Measurements from ENCODE around the gene WNT4. TPM values are rescaled to one million over a fixed set of nuclear protein-coding genes. Genes with fewer than 3 reads are reported as not detected.
A peak's percentile ranks its signal among the peaks of the same experiment; 100 is the strongest.

WNT4 gene
- total RNA-seq: 1 to 10 TPM in 1 of 4 donors, under 1 TPM in 2, not detected in 1; 0.28 to 1.6 (median 0.60) TPM

- TF ChIP-seq, protein P1, sequence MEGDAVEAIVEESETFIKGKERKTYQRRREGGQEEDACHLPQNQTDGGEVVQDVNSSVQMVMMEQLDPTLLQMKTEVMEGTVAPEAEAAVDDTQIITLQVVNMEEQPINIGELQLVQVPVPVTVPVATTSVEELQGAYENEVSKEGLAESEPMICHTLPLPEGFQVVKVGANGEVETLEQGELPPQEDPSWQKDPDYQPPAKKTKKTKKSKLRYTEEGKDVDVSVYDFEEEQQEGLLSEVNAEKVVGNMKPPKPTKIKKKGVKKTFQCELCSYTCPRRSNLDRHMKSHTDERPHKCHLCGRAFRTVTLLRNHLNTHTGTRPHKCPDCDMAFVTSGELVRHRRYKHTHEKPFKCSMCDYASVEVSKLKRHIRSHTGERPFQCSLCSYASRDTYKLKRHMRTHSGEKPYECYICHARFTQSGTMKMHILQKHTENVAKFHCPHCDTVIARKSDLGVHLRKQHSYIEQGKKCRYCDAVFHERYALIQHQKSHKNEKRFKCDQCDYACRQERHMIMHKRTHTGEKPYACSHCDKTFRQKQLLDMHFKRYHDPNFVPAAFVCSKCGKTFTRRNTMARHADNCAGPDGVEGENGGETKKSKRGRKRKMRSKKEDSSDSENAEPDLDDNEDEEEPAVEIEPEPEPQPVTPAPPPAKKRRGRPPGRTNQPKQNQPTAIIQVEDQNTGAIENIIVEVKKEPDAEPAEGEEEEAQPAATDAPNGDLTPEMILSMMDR (IDR thresholded peaks at IDR 0.05): no peak
- DNase-seq (ENCODE audit: low spot score) (no peak), ATAC-seq (ENCODE audit: low FRiP score) (peak; percentile 70)
Observed at GRCh38 chr1:22143065-22144033, at the start of gene WNT4. WNT4 (minus strand) TSS chr1:22143097; CDS start chr1:22142922, 175 bp downstream.

- DNase-seq (ENCODE audit: low spot score): no peak
- TF ChIP-seq, protein P1 (IDR thresholded peaks at IDR 0.05): no peak
Observed at GRCh38 chr1:22190731-22191130, 47.8 kb upstream of the WNT4 start.

DNA sequence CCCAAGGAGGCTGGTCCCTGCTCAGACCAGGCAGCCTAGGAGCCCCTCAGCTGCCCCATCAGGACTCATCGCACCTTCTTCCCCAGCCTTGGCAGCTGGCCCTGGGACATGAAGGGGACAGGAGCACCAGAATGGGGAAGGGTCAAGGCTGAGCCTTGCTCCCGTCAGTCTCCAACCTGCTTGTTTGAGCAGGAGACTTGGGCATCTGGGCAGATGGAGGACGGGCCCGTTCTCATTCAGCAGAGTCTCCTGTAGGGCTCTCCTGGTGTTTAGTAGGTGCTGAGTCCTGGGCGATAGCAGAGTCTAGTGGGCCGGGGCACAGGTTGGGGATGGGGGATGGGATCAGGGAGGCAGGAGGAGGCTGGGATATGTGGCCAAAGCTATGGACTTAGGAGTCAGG is 47.4 kb upstream of the WNT4 start:
- ATAC-seq (ENCODE audit: low FRiP score): no peak
- TF ChIP-seq, protein P1 (IDR thresholded peaks at IDR 0.05): no peak
- DNase-seq (ENCODE audit: low spot score): no peak

More at GRCh38 chr1:22190731-22191130, 47.8 kb upstream of the WNT4 start:
- no peak for ATAC-seq (ENCODE audit: low FRiP score)

DNA sequence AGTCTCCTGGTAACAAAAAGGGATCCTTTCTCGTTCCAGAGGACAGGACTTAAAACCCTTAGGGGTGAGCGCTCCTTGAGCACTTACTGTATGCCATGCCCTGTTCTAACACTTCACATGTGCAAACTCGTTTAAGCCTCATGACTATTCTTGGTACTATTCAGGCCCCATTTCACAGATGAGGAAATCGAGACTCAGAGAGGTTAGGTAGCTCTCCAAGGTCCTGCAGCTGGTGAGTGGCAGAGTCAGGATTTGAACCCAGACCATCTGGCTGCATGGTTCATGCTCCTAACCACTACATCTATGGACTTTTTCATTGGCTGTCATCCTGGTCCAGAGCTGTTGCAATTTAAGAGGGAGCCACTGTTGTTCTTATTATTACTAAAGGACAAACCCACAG is 46.7 kb upstream of the WNT4 start:
- TF ChIP-seq, protein P1 (IDR thresholded peaks at IDR 0.05): no peak
- DNase-seq (ENCODE audit: low spot score) (no peak), ATAC-seq (ENCODE audit: low FRiP score) (no peak)

GRCh38 chr1:22188914-22189313 is 46.0 kb upstream of the WNT4 start:
- TF ChIP-seq, protein P1 (IDR thresholded peaks at IDR 0.05): no peak

GRCh38 chr1:22188436-22188835 is 45.5 kb upstream of the WNT4 start:
- TF ChIP-seq, protein P1 (IDR thresholded peaks at IDR 0.05): no peak
- DNase-seq (ENCODE audit: low spot score) (no peak), ATAC-seq (ENCODE audit: low FRiP score) (no peak)

More at GRCh38 chr1:22188914-22189313, 46.0 kb upstream of the WNT4 start:
- no peak for ATAC-seq (ENCODE audit: low FRiP score)
- no peak for DNase-seq (ENCODE audit: low spot score)
